ENCODE data around the gene FLRT3.

DNA sequence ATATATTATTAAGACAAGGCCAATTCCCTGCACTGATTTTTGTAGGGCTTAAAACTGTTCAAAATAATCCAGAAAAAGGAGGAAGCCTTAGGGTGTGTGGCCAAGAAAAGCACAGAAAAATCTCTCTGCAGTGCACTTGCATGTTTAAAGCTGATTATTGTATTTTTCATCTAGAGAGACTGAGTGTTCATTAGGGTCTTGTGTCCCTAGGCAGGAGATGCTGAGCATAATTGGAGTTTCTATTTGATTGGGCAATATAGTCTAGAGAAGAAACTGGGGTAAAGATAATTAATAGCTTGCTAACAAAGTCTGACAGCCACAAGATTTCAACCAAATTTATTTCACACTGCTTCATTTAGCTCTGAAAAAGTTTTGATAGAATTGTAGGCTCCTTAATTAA is 2.4 kb downstream of the FLRT3 start:
- TF ChIP-seq, protein P1, sequence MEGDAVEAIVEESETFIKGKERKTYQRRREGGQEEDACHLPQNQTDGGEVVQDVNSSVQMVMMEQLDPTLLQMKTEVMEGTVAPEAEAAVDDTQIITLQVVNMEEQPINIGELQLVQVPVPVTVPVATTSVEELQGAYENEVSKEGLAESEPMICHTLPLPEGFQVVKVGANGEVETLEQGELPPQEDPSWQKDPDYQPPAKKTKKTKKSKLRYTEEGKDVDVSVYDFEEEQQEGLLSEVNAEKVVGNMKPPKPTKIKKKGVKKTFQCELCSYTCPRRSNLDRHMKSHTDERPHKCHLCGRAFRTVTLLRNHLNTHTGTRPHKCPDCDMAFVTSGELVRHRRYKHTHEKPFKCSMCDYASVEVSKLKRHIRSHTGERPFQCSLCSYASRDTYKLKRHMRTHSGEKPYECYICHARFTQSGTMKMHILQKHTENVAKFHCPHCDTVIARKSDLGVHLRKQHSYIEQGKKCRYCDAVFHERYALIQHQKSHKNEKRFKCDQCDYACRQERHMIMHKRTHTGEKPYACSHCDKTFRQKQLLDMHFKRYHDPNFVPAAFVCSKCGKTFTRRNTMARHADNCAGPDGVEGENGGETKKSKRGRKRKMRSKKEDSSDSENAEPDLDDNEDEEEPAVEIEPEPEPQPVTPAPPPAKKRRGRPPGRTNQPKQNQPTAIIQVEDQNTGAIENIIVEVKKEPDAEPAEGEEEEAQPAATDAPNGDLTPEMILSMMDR (IDR thresholded peaks at IDR 0.05), result no peak
- TF ChIP-seq POLR2A (IDR thresholded peaks at IDR 0.05), result no peak
